Right lobe of liver (tissue), 6 donors: ENCODE measurements around the gene CD40LG. TPM values are rescaled to one million over a fixed set of nuclear protein-coding genes. Genes with fewer than 3 reads are reported as not detected.

Experiments
- ATAC-seq, 4 donors: fragments of 200-7000 bp; cut with Tn5 transposase; one replicate each; pipeline ENCODE4 v1.9.1; 2020; ENCODE audit warnings: mild to moderate bottlenecking in 4 of 4, moderate library complexity in 4 of 4
- DNase-seq, 3 donors: peaks; one replicate each; pipeline ENCODE4 v3.0.0-alpha.2; 2020
- H3K27ac ChIP-seq, 3 donors: fragments of 200-600 bp; one replicate each; pipeline ENCODE4 v1.8.0; 2022
- H3K27me3 ChIP-seq, 2 donors: fragments of 200-600 bp; one replicate each; pipeline ENCODE4 v1.8.0; 2022
- H3K36me3 ChIP-seq, 4 donors: fragments of 200-600 bp; sonication (generic) in 1 of 4; one replicate each; pipeline versions ENCODE4 v1.5.1 to v1.8.0; 2017 to 2022; ENCODE audit warnings: control low read depth in 1 of 4
- H3K4me1 ChIP-seq, 4 donors: fragments of 200-600 bp; sonication (generic) in 1 of 4; one replicate each; pipeline versions ENCODE4 v1.5.1 to v1.8.0; 2017 to 2022; ENCODE audit warnings: control low read depth in 1 of 4
- H3K4me3 ChIP-seq, 3 donors: fragments of 200-600 bp; one replicate each; pipeline ENCODE4 v1.8.0; 2022
- H3K9me3 ChIP-seq, 4 donors: fragments of 200-600 bp; sonication (generic) in 1 of 4; one replicate each; pipeline versions ENCODE4 v1.5.1 to v1.8.0; 2017 to 2022; ENCODE audit warnings: control low read depth in 1 of 4
- POLR2A ChIP-seq: fragments of 450-650 bp; IDR thresholded peaks from one replicate; pipeline ENCODE4 v1.6.1; 2017; ENCODE audit warnings: antibody characterized with exemption, mild to moderate bottlenecking
- WGBS: methylation state at CpG from one replicate; pipeline ENCODE4 v1.1.6; 2018; ENCODE audit warnings: low coverage, low lambda C conversion rate; ENCODE audit not compliant: insufficient coverage; ENCODE audit errors: missing lambda C conversion rate; 5-methylcytosine and 5-hydroxymethylcytosine counted together
- intact Hi-C, 2 donors: fragments of 100-400 bp; cut with DNase I; formaldehyde crosslinking; loops; one replicate each; pipeline versions ENCODE4 v1.11.2 to v1.14.1; 2022
- total RNA-seq, 6 experiments: library from RNA; depleted of rRNA in 2 of 6; stranded (reverse); fragments of >200 nt in 2 of 6; fragmentation: NEBNext Ultra II Directional in 3 of 6; extraction: Animal tissue kit (Norgen Biotek cat#: 25700) in 3 of 6; gene quantifications; one replicate each; pipeline versions ENCODE4 v1.1.0 to v1.2.4, GENCODE V29; 2016 to 2023
- TF ChIP-seq, protein P1 (sequence below), 4 donors: fragments of 200-600 bp in 3 of 4; fragments of 450-650 bp in 1 of 4; IDR thresholded peaks; one replicate each; pipeline versions ENCODE4 v1.5.1 to v1.8.0; 2016 to 2022; ENCODE audit warnings: antibody characterized with exemption in 4 of 4, mild to moderate bottlenecking in 2 of 4
- donor health status: DM: no; HTN: yes; CAD: no.
- donor health status: DM: no; HTN: no; CAD: no.
- donor health status: DM: no; HTN: no; CAD: no.
- donor health status: DM: no; HTN: yes; CAD: no.
- donor health status: DM: no; HTN: yes; CAD: no.

Gene CD40LG
- total RNA-seq, 6 experiments from 2014 or later, result 0.10 to 0.11 TPM; not detected in 4

DNA sequence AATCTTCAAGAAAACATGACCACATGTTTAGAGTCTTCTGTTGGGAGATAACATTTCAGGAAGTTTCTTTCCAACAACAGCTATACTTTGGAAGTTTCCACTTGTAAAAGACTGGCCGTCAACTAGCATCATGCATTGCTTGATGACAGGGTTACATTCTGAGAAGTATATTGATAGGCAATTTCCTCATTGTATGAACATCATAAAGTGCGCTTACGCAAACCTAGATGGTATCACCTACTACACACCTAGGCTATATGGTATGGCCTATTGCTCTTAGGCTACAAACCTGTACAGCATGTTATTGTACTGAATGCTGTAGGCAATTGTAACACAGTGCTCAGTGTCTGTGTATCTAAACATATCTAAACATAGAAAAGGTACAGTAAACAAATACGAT lies 25.4 kb upstream of the CD40LG start:
- no peaks in the 10 kb centered on the region for H3K36me3 ChIP-seq
- no peaks in the 10 kb centered on the region for H3K4me1 ChIP-seq
- no peaks in the 10 kb centered on the region for H3K9me3 ChIP-seq
- no peak overlapping the region for H3K4me3 ChIP-seq
- no peak for TF ChIP-seq POLR2A
- no peak for ATAC-seq
- WGBS, result 70% methylated on average over 4 of the region's 4 CpGs
- H3K27ac ChIP-seq, result no peak overlapping the region
- no peak for DNase-seq
- intact Hi-C loops, result no loop called here
- H3K27me3 ChIP-seq, result no peaks in the 10 kb centered on the region

DNA sequence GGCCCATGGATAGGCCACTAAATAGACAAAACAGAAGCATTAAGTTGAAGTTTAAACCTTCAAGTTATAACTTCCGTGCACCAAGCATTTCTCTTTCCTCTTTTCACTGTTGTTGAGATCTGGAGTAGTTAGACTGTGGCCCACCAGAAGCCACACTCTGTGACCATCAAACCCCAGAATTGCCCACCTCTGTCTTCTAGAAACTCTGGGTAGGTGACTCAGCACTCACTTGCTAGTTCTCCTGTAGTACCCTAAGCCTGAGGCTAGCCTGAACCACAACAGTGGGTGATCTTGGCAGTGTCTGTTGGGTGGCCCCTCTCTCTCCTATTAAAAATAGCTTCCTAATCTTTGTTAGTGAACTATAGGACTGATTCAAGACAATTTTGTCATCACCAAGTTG lies 24.6 kb upstream of the CD40LG start:
- Histone ChIP-seq H3K4me3 (no peak overlapping the region), H3K36me3 (no peaks in the 10 kb centered on the region), H3K4me1 (no peaks in the 10 kb centered on the region), H3K27me3 (no peaks in the 10 kb centered on the region), H3K27ac (no peak overlapping the region), H3K9me3 (no peaks in the 10 kb centered on the region)
- DNase-seq (no peak), ATAC-seq (no peak)
- intact Hi-C loops, result no loop called here
- TF ChIP-seq, protein P1, sequence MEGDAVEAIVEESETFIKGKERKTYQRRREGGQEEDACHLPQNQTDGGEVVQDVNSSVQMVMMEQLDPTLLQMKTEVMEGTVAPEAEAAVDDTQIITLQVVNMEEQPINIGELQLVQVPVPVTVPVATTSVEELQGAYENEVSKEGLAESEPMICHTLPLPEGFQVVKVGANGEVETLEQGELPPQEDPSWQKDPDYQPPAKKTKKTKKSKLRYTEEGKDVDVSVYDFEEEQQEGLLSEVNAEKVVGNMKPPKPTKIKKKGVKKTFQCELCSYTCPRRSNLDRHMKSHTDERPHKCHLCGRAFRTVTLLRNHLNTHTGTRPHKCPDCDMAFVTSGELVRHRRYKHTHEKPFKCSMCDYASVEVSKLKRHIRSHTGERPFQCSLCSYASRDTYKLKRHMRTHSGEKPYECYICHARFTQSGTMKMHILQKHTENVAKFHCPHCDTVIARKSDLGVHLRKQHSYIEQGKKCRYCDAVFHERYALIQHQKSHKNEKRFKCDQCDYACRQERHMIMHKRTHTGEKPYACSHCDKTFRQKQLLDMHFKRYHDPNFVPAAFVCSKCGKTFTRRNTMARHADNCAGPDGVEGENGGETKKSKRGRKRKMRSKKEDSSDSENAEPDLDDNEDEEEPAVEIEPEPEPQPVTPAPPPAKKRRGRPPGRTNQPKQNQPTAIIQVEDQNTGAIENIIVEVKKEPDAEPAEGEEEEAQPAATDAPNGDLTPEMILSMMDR (IDR thresholded peaks at IDR 0.05), result no peak
- TF ChIP-seq POLR2A, result no peak
- 36% methylated on average over 1 of the region's 1 CpG for WGBS

DNA sequence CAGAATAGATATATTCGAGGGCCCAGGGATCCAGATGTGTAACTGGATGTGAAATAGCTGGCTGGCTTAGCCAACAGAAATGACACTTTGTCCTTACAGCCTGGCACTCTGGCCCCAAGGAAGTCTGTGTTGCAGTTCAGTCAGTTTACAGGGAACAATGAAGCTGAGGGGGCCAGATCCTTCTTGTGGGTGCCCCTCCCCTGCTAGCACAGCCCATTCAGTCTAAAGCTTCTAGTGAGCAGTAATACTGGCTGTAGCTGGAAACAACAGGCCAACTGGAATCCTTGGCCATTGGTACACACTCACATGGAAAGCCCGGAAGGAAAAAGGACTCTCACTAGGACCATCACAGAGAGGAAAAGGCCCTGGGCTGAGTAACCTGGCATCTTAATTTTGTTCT lies 22.7 kb upstream of the CD40LG start:
- 71% methylated on average over 1 of the region's 2 CpGs for WGBS

DNA sequence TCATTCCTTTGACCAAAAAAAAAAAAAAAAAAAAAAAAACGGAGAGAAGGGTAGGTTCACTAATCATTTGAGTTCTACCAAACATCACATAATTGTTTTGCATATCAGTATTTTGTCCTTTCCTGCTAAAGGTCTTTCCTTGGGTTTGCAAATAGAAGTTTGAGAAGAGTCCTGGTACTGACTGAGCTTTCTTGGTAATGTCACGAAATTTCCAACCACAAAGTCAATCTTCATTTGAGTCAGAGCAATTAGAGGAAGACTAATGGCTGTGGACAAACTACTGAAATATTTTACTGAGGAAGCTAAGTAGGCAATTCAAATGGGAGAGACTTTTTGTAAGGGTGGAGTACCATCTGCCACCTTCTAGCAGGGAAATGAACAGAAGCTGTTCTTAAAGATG lies 21.7 kb upstream of the CD40LG start:
- no peaks in the 10 kb centered on the region for H3K27me3 ChIP-seq
- ATAC-seq, result no peak
- H3K4me3 ChIP-seq, result no peak overlapping the region
- H3K9me3 ChIP-seq, result no peaks in the 10 kb centered on the region
- TF ChIP-seq, protein P1 (IDR thresholded peaks at IDR 0.05), result no peak
- no peak for TF ChIP-seq POLR2A
- intact Hi-C loops, result no loop called here
- WGBS, result 25% methylated on average over 2 of the region's 2 CpGs
- no peaks in the 10 kb centered on the region for H3K36me3 ChIP-seq
- H3K27ac ChIP-seq, result no peak overlapping the region
- H3K4me1 ChIP-seq, result no peaks in the 10 kb centered on the region
- no peak for DNase-seq

More for the DNA sequence above, 22.7 kb upstream of the CD40LG start:
- H3K4me3 ChIP-seq, result no peak overlapping the region
- no peak for ATAC-seq
- no peak overlapping the region for H3K27ac ChIP-seq
- TF ChIP-seq POLR2A, result no peak
- H3K27me3 ChIP-seq, result no peaks in the 10 kb centered on the region
- no peaks in the 10 kb centered on the region for H3K4me1 ChIP-seq
- no peaks in the 10 kb centered on the region for H3K9me3 ChIP-seq
- DNase-seq, result no peak
- intact Hi-C loops, result no loop called here
- H3K36me3 ChIP-seq, result no peaks in the 10 kb centered on the region

DNA sequence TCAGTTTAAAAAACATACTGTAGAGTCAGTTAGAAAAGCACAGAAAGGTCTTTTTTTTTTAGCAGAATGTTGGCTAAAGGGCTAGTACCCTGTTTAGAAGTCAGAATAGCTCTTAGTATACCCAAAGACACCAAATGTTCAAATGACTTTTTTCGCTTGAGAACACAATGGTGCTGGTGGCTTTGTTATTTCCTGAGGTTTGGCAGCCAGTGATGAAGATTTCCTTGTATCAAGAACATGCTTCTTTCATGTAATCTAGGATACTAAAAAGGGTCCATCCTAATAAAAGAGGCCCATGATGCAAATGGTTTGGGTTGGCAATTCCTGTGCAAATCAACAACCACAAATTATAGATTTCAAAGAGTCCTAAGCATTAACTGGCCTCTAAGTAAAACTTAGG lies 21.1 kb upstream of the CD40LG start:
- Histone ChIP-seq H3K27me3 (no peaks in the 10 kb centered on the region), H3K27ac (no peak overlapping the region), H3K4me1 (no peaks in the 10 kb centered on the region), H3K9me3 (no peaks in the 10 kb centered on the region), H3K4me3 (no peak overlapping the region), H3K36me3 (no peaks in the 10 kb centered on the region)
- intact Hi-C loops, result no loop called here
- ATAC-seq, result no peak
- TF ChIP-seq, protein P1 (IDR thresholded peaks at IDR 0.05), result no peak
- no peak for TF ChIP-seq POLR2A
- no peak for DNase-seq
- 53% methylated on average over 1 of the region's 1 CpG for WGBS

DNA sequence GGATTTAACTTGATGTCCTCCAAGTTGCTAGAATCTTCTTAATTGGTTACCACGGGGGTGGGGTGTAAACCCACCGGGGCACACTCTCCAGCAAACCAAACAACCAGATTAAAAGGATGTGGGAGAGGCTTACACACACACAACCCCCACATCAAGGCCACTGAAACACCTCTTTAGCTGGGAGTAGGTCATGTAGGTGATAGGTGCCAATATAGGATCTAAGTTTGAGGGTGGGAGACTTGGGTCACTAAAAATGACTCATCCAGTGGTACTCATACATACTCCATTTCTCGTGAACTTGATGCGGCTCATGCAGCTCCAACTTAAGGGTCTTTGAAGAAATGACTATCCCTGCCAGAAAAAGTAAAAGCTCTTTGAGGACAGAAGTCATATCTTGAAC lies 20.5 kb upstream of the CD40LG start:
- Histone ChIP-seq H3K4me1 (no peaks in the 10 kb centered on the region), H3K4me3 (no peak overlapping the region), H3K9me3 (no peaks in the 10 kb centered on the region), H3K36me3 (no peaks in the 10 kb centered on the region), H3K27me3 (no peaks in the 10 kb centered on the region), H3K27ac (no peak overlapping the region)
- 60% methylated on average over 4 of the region's 4 CpGs for WGBS
- intact Hi-C loops, result no loop called here
- no peak for DNase-seq
- TF ChIP-seq, protein P1 (IDR thresholded peaks at IDR 0.05), result no peak
- no peak for TF ChIP-seq POLR2A
- ATAC-seq, result no peak
